T-helper 1 cell (primary cell): ENCODE results near the gene DUSP6.
A peak's percentile ranks its signal among the peaks of the same experiment; 100 is the strongest.

Experiments used
- DNase-seq, 5 donors: peaks; one replicate each; pipeline ENCODE4 v3.0.0-alpha.2; 2012 to 2020

DUSP6 gene

DNA sequence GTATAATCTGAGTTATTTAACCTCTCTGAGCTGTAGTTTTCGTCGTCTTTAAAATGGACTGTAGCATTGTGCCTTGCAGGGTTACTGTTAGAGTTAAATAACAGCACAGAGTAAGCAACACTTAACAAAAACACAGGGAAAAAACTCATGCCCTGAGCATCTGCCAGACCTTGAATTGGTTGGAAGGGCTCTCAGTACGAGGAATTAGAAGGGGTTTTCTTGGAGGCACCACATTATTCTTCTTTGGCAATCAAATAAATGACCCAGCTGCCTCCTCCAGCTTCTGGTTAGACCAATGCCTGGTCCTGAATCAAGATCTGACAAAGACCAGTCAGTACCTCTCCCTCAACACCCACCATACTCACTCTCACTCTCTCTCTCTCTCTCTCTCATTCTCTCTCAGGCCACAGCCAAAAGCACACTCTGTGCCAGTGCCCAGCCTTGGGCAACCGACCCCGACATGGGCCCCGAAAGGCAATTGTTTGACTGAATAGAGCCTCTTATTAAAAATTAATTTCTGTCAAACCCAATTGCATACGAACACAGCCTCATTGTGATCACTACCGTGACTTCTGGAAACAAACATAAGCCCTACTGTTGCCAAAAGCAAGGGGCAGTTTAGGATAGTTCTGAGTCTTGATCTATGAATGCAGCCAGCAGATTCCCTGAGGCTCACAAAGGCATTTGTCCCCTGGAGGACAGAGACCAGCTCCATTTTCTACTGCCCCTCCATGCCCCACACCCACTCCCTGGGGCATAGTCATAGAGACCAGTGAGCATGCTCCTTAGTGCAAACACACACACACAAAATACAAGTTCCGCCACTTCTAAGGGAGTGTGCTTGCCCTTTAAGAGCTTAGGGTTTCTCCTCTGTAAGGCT is 23.9 kb downstream of the DUSP6 start:
- no peak for DNase-seq

DNA sequence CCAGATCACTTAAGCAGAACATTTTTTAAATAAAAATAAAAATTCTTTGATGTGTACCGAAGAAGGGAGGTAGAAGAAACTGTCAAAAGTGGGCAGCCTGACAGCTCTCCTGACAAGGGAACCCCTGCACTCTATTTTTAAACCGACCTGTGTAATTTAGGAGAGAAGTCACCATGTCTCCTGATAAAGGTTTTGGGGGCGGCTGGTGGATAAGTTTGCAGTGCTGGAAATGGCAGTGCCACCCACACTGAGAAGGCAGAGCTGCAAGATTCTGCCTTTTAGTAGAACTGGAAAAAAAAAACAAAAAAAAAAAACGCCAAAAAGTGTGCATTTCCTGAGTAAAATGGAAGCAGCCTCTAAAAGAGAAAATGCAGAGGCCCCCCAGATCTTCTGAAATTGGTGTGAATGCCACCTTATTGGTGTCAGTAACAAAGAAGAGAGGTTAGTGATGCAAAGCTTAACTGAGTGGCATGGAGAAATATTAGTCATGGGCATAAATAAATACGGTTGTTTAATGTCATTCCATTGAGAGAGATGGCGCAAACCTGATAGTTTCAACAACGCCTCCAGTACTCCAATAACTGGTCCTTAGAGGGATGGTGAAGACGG is 24.7 kb downstream of the DUSP6 start:
- DNase-seq = no peak

DNA sequence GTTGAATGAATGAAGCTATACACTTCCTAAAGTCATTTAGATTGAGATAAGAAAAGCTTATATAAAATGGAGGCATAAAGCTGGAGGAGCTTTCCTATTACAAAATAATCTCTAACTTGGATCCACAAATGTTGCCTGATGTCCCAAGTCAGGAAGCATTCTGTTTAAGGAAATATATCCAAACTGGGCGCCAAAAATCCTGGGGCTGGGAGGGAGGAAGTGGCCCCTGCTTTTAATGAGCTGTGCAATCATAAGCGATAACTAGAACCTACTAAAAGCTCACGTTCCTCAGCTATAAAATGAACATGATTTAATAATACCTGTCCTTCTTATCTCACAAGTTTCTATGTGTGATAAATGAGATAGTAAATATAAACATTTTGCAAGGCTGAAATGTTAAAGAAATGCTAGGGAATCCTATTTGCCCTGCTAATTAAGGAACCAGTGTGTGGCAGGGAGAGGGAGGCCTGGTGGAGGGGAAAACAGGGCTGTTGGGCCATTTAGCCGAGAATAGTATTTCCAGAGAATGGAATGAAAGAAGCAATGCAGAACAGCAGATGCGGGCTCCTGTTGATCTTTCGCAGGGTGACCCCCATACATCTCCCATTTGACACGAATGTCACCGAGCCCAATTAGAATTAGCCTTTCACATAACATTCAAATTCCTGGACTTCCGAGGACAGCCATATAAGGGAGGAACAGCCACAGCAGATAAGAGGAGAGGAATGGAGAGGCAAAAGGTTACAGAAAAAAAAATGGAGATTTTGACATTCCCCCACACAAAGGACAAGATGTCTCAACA is 25.9 kb downstream of the DUSP6 start:
- no peak for DNase-seq

- DNase-seq = no peak
These were observed 26.8 kb downstream of the DUSP6 start for GRCh38 chr12:89325495-89325894.

DNA sequence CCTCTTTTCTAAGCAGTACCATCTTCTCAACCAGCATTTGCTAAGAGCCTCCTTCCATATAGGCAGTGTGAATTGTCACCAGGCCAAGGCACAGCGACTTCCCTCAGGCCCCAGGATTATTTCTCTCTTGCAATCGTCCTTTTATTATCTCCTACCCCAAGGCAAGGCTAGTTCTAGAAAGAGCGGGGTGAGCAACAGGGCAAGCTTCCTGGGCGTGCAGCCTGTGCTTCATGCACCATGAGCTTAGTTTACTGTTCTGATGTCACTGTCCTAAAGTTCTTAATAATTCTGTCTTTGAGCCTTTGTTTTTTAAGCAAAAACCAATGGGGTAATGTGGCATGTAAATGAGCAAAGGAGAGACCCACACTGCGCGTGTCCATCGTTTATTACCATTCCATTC is 27.9 kb downstream of the DUSP6 start:
- DNase-seq = no peak

DNA sequence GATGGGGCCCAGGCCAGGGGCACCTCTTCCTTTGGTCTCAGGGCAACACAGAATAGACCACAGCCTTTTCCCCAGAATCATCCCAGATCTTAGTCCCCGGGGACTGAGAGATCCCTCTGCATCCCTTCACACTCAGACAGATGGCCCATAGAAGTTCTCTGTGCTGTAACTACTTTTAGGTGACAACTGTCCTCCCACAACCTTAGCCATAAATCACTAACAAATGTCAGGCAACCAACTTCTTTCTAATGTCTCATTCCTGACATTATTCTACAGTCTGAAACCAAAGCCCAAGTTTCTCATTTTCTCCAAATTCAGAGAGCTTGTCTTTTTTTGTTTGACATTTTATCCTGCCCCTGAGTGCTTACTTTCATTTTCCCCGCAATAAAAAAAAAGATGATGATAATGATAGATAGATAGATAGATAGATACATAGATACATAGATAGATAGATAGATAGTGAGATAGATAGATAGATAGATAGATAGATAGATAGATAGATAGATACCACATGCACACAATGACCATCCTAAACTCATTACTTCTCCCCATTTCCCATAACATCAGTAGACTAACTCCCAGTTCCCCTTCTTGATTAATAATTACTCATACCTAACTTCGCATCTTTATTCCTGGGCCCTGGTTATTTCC is 28.6 kb downstream of the DUSP6 start:
- DNase-seq = no peak

DNA sequence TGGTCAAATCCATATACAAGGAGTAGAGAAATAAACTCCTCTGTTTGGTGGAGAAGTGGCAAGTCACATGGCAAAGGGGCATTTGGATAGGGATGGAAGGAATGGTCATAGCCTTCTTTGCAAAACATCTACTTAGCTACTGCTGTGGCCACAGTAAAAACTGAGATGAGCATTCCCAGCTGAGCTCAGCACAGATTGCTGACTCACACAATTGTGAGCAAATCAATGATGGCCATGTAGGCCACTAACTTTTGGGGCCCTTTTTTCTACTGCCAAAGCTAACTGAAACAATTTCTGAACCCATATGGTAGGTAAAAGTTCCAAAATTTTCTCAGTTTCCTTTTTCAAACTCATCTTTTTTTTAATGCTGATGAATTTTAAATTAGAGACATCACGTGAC is 31.6 kb downstream of the DUSP6 start:
- DNase-seq = no peak

GRCh38 chr12:89319606-89320005 is 32.7 kb downstream of the DUSP6 start:
- no peak for DNase-seq

- DNase-seq = no peak
These were observed 33.2 kb downstream of the DUSP6 start for GRCh38 chr12:89319122-89319521.

DNA sequence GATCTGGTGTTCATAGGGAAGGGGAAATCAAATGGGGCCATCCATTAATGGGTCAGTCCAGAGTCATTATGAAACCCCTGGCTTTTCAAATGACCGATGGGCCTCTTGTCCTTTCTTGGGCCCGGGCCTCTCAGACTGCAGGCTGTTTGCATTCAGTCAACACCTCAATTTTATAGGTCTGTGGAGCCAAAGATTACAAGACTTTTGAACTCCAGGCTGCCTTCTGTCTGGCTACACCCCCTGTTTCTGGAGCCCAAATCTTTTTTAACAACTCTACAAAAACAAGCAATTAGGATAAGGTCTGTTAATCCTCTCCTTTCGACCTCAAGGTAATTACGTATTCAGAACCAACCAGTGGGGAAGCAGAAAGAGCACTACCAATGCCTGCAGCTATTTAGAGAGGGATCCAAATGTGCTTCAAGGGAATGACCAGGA is 35.6 kb downstream of the DUSP6 start:
- no peak for DNase-seq

DNA sequence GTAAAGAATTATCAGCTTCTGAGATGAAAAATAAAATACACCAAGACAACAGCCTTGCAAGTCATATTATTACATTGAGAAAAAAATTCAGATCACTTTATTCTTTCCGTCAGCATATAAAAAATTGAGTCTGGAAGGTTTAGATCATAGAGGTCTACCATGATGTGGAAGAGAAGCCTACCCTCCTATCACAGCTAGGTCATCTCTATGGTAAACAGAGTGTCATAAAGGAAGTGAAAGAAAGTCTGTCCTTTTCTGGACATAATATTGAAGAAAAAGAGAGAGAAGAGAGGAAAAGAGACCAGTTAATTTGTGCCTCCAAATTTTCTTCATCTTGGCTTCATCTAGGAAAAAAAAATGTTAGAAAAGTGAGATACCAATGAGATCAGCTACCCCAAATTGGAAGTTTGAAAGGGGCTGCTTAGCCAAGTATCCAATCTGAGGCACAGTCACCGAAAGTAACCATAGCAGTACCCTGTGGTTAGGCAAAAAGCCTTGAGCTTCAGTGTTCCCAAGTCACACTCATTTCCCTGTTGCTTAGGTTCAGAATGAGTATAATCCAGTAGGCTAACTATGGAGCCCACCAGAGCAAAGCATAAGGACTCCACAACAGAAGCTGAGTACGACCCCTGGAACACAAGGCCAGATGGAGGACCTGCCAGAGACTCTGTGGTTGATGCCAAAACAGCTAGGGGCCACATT is 38.1 kb downstream of the DUSP6 start:
- DNase-seq = no peak

DNA sequence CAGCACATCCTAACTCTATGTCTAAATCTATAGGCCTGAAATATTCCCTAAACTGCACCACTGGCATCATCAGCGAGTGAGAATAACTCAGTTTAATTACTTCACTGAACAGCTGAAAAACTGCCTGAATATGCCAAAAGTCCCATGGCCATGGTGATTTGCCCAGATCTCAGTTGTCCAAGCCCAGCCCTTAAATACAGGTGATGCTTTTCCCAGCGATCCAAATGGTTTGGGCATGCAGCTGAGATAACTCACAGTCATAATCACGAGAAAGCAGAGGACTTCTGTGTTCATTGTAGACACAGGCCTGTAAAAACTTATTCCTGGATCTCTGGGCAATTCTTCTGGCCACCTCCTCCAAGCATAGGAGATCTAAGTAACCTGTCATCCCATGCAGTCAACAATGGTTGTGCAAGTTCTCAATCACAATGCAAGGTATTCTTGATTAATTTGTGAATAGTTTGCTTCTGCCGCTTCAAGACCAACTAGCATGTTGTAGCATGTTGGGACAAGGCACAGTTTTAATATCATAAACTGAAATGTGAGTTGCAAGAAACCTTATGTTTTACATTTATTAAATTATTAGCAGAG is 40.5 kb downstream of the DUSP6 start:
- no peak for DNase-seq

DNA sequence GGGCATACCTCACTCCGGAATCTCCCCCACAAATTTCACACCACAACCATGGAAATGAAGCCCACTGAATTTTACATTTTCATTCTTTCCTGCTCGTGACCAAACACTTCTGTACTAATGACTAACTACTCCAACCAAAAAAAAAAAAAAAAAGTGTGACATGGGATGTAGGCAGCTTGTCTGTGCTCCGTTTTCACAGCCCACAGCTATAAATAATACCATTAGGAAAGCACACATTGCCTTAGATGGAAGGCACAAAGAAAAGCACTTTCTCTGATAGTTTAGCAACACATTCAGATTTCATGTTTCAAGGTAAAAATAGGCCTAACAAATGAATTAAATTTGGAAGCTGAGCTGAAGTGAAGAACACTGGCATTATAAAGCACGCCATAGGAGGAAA is 42.5 kb downstream of the DUSP6 start:
- DNase-seq = no peak

GRCh38 chr12:89309440-89309802 is 42.9 kb downstream of the DUSP6 start:
- DNase-seq = no peak

DNA sequence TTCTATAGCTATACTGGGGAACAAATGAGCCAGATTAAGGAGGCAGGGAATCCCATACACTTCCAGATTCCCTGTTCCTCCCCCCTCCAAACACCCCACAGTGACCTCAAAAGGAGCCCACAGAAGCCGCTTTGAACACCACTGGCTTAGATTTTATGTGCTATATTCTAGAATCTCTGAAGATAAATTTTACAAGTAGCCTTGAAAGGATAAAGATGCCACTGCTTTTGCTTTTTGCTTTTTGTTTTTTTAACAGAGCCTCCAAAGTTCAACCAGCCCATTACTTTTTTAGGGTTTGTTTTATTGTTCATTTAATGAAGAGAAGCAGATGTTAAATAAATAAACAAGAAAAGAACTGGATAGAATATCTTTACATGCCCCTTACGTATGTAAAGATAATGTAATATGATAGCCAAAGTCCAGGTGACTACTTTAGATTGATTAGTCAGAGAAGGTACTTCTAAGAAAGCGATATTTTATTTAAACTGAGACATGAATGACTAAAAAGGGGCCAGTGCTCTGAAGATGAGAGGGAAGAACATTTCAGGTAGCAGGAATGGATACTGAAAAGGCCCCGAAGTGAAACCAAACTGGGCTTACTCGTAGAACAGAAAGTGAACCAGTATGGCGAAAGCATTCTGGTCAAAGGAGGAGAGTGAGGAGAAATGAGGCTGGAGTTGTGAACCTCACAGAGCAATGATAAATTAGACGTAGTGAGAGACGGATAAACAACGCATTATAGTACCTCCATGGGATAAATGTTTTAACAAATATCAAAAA is 44.6 kb downstream of the DUSP6 start:
- DNase-seq = peak in 1 of 5 donors; percentile 30

DNA sequence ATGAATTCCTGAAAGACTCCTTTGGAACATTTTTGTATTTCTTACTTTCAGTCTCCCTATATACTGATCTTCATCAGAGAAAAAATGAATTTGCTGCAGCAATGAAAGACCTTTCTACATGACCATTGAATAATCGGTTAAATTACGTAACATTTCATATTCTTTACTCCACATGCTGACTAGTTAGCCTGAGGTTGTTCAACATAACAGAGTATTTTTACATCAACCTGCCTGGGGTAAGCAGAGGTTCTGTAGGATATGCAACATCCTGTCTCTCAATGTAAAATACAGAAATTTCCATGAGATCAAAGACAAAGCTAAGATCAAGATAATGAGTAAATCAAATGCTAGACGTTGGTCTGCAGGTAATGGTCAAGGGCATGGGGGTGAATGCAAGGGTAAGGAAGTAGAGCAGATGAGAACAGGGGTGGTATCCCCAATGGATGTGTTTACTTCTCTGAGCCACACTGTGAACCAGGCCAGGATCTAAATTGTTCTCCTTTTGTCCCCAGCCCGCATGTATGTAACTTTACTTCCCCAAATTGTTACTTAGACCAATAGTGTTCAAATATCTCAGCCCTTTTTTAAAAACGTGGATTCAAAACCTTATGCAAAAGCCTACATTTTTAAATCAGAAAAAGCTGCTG is 45.4 kb downstream of the DUSP6 start:
- no peak for DNase-seq

- no peak for DNase-seq
These were observed 46.9 kb downstream of the DUSP6 start for GRCh38 chr12:89305373-89305772.

GRCh38 chr12:89299931-89300330 is 52.4 kb downstream of the DUSP6 start:
- DNase-seq = no peak

DNA sequence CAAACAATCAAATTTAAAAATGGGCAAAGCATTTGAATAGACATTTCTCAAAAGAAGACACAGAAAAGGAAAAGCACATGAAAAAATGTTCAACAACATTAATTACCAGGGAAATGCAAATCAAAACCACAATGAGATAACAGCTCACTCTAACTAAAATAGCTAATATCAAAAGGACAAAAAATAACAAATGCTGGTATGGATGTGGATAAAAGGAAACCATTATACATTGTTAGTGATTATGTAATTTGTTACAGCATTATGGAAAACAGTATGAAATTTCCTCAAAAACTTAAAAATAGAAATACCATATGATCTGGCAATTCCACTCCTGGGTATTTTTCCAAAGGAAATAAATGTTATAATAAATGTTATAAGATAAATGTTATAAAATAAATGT is 52.9 kb downstream of the DUSP6 start:
- DNase-seq = no peak
